Measurements from ENCODE around the gene RUFY3. TPM values are rescaled to one million over a fixed set of nuclear protein-coding genes. Genes with fewer than 3 reads are reported as not detected.

Gene RUFY3
- total and polyA plus RNA-seq, 9 of the 15 experiments (the other 6 are each of a cell fraction or from before 2014, with no cell fraction given), result 4.2 to 31.1 (median 21.5) TPM

- no peak for TF ChIP-seq CUX1 (CRISPR knock-in tag; IDR thresholded peaks at IDR 0.05)
- no peak for TF ChIP-seq ZNF644 (tag; IDR thresholded peaks at IDR 0.05; ENCODE audit: low read depth)
- no peak for TF ChIP-seq E4F1 (CRISPR knock-in tag; IDR thresholded peaks at IDR 0.05; ENCODE audit: borderline replicate concordance)
- TF ChIP-seq JUND (IDR thresholded peaks at IDR 0.05; ENCODE audit: borderline replicate concordance, low read depth, low read length), result peak; percentile 95
- TF ChIP-seq JUND (tag; IDR thresholded peaks at IDR 0.05; ENCODE audit: borderline replicate concordance, low read depth, low read length), result peak; percentile 92; the same call in 2 of the 3 replicates
- no peak for TF ChIP-seq SREBF1 (IDR thresholded peaks at IDR 0.05; ENCODE audit: borderline replicate concordance, low read depth, low read length)
- no peak for TF ChIP-seq CBX2 (IDR thresholded peaks at IDR 0.05; ENCODE audit: insufficient read depth, low read length, poor library complexity, severe bottlenecking)
- peak; percentile 90 for TF ChIP-seq DPF2 (IDR thresholded peaks at IDR 0.05)
- TF ChIP-seq ILF3 (IDR thresholded peaks at IDR 0.05; ENCODE audit: borderline replicate concordance), result no peak
- no peak for TF ChIP-seq RAD21 (CRISPR knock-in tag; conservative IDR thresholded peaks at IDR 0.05 in 1 of 2, IDR thresholded peaks at IDR 0.05 in 1 of 2)
- no peak for TF ChIP-seq BRD4 (IDR thresholded peaks at IDR 0.05)
- no peak for TF ChIP-seq TAF7 (tag; IDR thresholded peaks at IDR 0.05)
- TF ChIP-seq BDP1 (IDR thresholded peaks at IDR 0.05; ENCODE audit: insufficient read depth, insufficient read length), result no peak
- TF ChIP-seq MNT (conservative IDR thresholded peaks at IDR 0.05), result no peak
- TF ChIP-seq SMAD1 (IDR thresholded peaks at IDR 0.05; ENCODE audit: low read depth, low read length, partially characterized antibody), result no peak
- peak; percentile 84 for TF ChIP-seq ARID1B (IDR thresholded peaks at IDR 0.05)
- TF ChIP-seq ELF4 (CRISPR knock-in tag; IDR thresholded peaks at IDR 0.05), result no peak
- TF ChIP-seq ZNF655 (CRISPR knock-in tag; IDR thresholded peaks at IDR 0.05), result no peak
- TF ChIP-seq C11orf30 (IDR thresholded peaks at IDR 0.05; ENCODE audit: low read depth), result peak; percentile 98
These were observed 133.7 kb downstream of the RUFY3 start (continued) for GRCh38 chr4:70855464-70855863.

All from K562 (cell line).